ENCODE data around the gene RXYLT1.

GRCh38 chr12:63828867-63829266 lies 49.2 kb downstream of the RXYLT1 start:
- no peak for TF ChIP-seq CTCF (IDR thresholded peaks at IDR 0.05; ENCODE audit: control extremely low read depth in 1 of 3, insufficient read depth in 1 of 3, low read depth in 1 of 3, low read length in 3 of 3)
- no peak for TF ChIP-seq GTF2F1 (IDR thresholded peaks at IDR 0.05; ENCODE audit: borderline replicate concordance, low read depth, low read length)
- TF ChIP-seq EP300 (IDR thresholded peaks at IDR 0.05; ENCODE audit: borderline replicate concordance in 1 of 2, low read depth in 2 of 2, low read length in 2 of 2) = no peak
- no peak for TF ChIP-seq TAF1 (IDR thresholded peaks at IDR 0.05; ENCODE audit: low read depth, low read length)
- TF ChIP-seq JUND (IDR thresholded peaks at IDR 0.05; ENCODE audit: low read length) = no peak
- TF ChIP-seq SAP30 (IDR thresholded peaks at IDR 0.05; ENCODE audit: insufficient read depth, insufficient replicate concordance, low read length) = no peak
- TF ChIP-seq ZNF274 (IDR thresholded peaks at IDR 0.05; ENCODE audit: borderline replicate concordance, extremely low read depth, low read length) = no peak
- TF ChIP-seq USF2 (IDR thresholded peaks at IDR 0.05; ENCODE audit: low read length) = no peak
- TF ChIP-seq RAD21 (IDR thresholded peaks at IDR 0.05 in 1 of 2, conservative IDR thresholded peaks at IDR 0.05 in 1 of 2; ENCODE audit: low read depth in 2 of 2, low read length in 2 of 2) = no peak
